DND-41 (cell line): Measurements from ENCODE around the gene GNS.

Source experiments
- ATAC-seq: fragments of 200-7000 bp; cut with Tn5 transposase; 3 replicates; pipeline ENCODE4 v1.9.1; 2021; ENCODE audit warnings: low read depth; ENCODE audit not compliant: insufficient read depth
- DNase-seq: peaks from one replicate; pipeline ENCODE4 v3.0.0-alpha.2; 2020
- H2AFZ ChIP-seq: 2 replicates; pipeline ENCODE4 v1.6.0; 2012; ENCODE audit warnings: low read depth, low read length
- H3K27ac ChIP-seq: 2 replicates; pipeline ENCODE4 v1.5.1; 2012; ENCODE audit warnings: low read length, inconsistent platforms
- H3K27me3 ChIP-seq: fragments of 200-600 bp; sonication (generic); 2 replicates; pipeline ENCODE4 v1.6.0; 2012; ENCODE audit warnings: low read length, mild to moderate bottlenecking, inconsistent platforms; ENCODE audit not compliant: insufficient read depth, poor library complexity
- H3K36me3 ChIP-seq: 2 replicates; pipeline ENCODE4 v1.5.1; 2012; ENCODE audit warnings: low read length, inconsistent platforms; ENCODE audit not compliant: insufficient read depth
- H3K4me1 ChIP-seq: 2 replicates; pipeline ENCODE4 v1.5.1; 2012; ENCODE audit warnings: mild to moderate bottlenecking, low read length; ENCODE audit not compliant: insufficient read depth
- H3K4me2 ChIP-seq: 2 replicates; pipeline ENCODE4 v1.6.0; 2012; ENCODE audit warnings: mild to moderate bottlenecking, moderate library complexity, low read length, inconsistent platforms; ENCODE audit not compliant: insufficient read depth
- H3K4me3 ChIP-seq, 2 experiments: fragments of 200-600 bp in 1 of 2; shearing (Covaris generic) in 1 of 2; 2 replicates each; pipeline ENCODE4 v1.5.1; 2012 to 2016; ENCODE audit warnings: inconsistent platforms in 2 of 2, low read length in 2 of 2, mild to moderate bottlenecking in 2 of 2, low read depth in 1 of 2, moderate library complexity in 1 of 2
- H3K79me2 ChIP-seq: 2 replicates; pipeline ENCODE4 v1.6.0; 2012; ENCODE audit warnings: low read length, inconsistent platforms; ENCODE audit not compliant: insufficient read depth
- H3K9ac ChIP-seq: 2 replicates; pipeline ENCODE4 v1.6.0; 2012; ENCODE audit warnings: low read depth, mild to moderate bottlenecking, inconsistent platforms, low read length, moderate library complexity
- H3K9me3 ChIP-seq: 2 replicates; pipeline ENCODE4 v1.5.1; 2012; ENCODE audit warnings: low read length, moderate library complexity, mild to moderate bottlenecking, inconsistent platforms; ENCODE audit not compliant: insufficient read depth, severe bottlenecking
- H4K20me1 ChIP-seq: 2 replicates; pipeline ENCODE4 v1.6.0; 2012; ENCODE audit warnings: low read length; ENCODE audit not compliant: insufficient read depth
- CTCF ChIP-seq: IDR thresholded peaks from 2 replicates; pipeline ENCODE4 v1.5.1; 2012; ENCODE audit warnings: borderline replicate concordance, low read length, moderate library complexity, mild to moderate bottlenecking; ENCODE audit not compliant: poor library complexity, severe bottlenecking; ENCODE audit errors: extremely low read depth
- EZH2 ChIP-seq: IDR thresholded peaks from 3 replicates; pipeline ENCODE4 v1.6.1; 2012; ENCODE audit warnings: borderline replicate concordance, low read depth, mild to moderate bottlenecking, moderate library complexity, low read length, inconsistent platforms; ENCODE audit not compliant: severe bottlenecking

The GNS gene

DNA sequence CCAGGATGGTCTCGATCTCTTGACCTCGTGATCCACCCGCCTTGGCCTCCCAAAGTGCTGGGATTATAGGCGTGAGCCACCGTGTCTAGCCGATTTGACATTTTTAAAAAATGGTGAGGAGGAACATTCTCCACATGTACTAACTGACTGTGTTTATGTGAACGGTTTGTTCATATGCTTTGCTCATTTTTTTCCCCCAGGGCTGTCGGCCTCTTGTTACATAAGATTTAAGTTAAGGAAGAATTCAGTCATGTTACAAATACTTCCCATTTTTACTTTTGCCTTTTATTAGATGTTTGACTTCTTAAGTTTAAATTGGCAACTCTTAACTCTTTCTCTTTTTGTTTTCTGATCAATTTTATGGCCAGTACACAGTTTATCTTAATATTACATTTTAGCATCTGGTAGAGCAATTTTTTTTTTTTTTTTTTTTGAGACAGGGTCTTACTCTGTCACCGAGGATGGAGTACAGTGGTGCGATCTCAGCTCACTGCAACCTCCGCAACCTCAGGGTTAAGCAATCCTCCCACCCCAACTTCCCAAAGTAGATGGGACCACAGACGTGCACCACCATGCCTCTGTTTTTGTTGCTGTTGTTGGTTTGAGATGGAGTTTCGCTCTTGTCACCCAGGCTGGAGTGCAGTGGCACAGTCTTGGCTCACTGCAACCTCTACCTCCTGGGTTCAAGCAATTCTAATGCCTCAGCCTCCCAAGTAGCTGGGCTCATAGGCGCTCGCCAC lies 9.6 kb downstream of the GNS start:
- peaks cover 56% of the 10 kb centered on the region for H3K36me3 ChIP-seq
- H3K79me2 ChIP-seq = 0 out of 2 replicates have a peak, but pooled peaks cover 7% of the 10 kb centered on the region
- DNase-seq (no peak), ATAC-seq (no peak)
- H3K4me1 ChIP-seq = no peaks in the 10 kb centered on the region
- H3K4me2 ChIP-seq = no peak overlapping the region
- no peak overlapping the region for H3K4me3 ChIP-seq
- H3K27ac ChIP-seq = no peak overlapping the region
- no peaks in the 10 kb centered on the region for H3K27me3 ChIP-seq
- TF ChIP-seq EZH2 (no peak), CTCF (no peak)
- H3K9ac ChIP-seq = no peak overlapping the region
- H4K20me1 ChIP-seq = no peaks in the 10 kb centered on the region; the same call in 1 of the 2 replicates
- H2AFZ ChIP-seq = no peak overlapping the region
- H3K9me3 ChIP-seq = no peaks in the 10 kb centered on the region

DNA sequence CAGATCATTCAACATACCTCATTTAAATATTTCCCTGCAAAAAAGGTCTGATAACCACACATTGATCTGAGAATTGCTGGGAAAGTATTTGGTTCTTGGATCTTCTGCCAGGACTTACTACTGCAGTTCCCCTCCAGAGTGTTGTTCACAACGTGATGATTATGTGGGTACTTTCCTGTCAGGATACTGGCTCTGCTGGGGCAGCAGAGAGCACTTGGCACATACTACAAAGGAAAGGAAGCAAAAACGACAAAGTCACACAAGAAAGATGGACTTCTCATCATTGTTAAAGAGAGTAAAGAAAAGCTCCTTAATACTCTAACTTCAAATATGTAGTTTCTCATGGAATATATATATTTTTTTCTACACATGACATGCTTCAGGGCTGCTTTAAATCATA lies 11.5 kb downstream of the GNS start:
- TF ChIP-seq CTCF (no peak), EZH2 (no peak)
- no peak overlapping the region for H2AFZ ChIP-seq
- no peaks in the 10 kb centered on the region for H3K79me2 ChIP-seq
- peaks cover 66% of the 10 kb centered on the region for H3K36me3 ChIP-seq
- H3K27ac ChIP-seq = no peak overlapping the region
- H4K20me1 ChIP-seq = no peaks in the 10 kb centered on the region
- ATAC-seq = no peak
- H3K4me2 ChIP-seq = no peak overlapping the region
- H3K27me3 ChIP-seq = no peaks in the 10 kb centered on the region
- H3K4me1 ChIP-seq = no peaks in the 10 kb centered on the region
- H3K4me3 ChIP-seq = no peak overlapping the region
- no peak overlapping the region for H3K9ac ChIP-seq
- DNase-seq = no peak
- H3K9me3 ChIP-seq = no peaks in the 10 kb centered on the region

- Histone ChIP-seq H3K4me1 (no peaks in the 10 kb centered on the region), H2AFZ (no peak overlapping the region), H3K27me3 (no peaks in the 10 kb centered on the region), H3K36me3 (peaks cover 67% of the 10 kb centered on the region), H3K4me2 (no peak overlapping the region), H3K4me3 (no peak overlapping the region), H4K20me1 (no peaks in the 10 kb centered on the region), H3K9ac (no peak overlapping the region), H3K27ac (no peak overlapping the region), H3K79me2 (no peaks in the 10 kb centered on the region), H3K9me3 (no peaks in the 10 kb centered on the region)
- ATAC-seq (no peak), DNase-seq (no peak)
- TF ChIP-seq CTCF (no peak), EZH2 (no peak)
These were observed 12.5 kb downstream of the GNS start for GRCh38 chr12:64746663-64747062.
